Activated CD8-positive, alpha-beta memory T cell treated with anti-CD3 and anti-CD28 coated beads for 36 hours (primary cell): Measurements from ENCODE around the gene RHBDD3. TPM values are rescaled to one million over a fixed set of nuclear protein-coding genes. Genes with fewer than 3 reads are reported as not detected.

ENCODE experiments used
- CTCF ChIA-PET: fragments of 350-600 bp; sonication (Branson Sonifier 250); formaldehyde crosslinking; loops from one replicate; lab custom pipeline; 2021; ENCODE audit warnings: antibody characterized with exemption; lab: Charles Lee
- POLR2A ChIA-PET: fragments of 350-600 bp; sonication (Branson Sonifier 250); formaldehyde crosslinking; loops from one replicate; lab custom pipeline; 2021; ENCODE audit warnings: antibody characterized with exemption; lab: Charles Lee
- total RNA-seq, 2 experiments: library from RNA; stranded (reverse); gene quantifications; one replicate each; pipeline ENCODE4 v1.2.3, GENCODE V29; 2021

Gene RHBDD3
- total RNA-seq, 2 experiments from 2014 or later, result 39.6 to 40.0 TPM

DNA sequence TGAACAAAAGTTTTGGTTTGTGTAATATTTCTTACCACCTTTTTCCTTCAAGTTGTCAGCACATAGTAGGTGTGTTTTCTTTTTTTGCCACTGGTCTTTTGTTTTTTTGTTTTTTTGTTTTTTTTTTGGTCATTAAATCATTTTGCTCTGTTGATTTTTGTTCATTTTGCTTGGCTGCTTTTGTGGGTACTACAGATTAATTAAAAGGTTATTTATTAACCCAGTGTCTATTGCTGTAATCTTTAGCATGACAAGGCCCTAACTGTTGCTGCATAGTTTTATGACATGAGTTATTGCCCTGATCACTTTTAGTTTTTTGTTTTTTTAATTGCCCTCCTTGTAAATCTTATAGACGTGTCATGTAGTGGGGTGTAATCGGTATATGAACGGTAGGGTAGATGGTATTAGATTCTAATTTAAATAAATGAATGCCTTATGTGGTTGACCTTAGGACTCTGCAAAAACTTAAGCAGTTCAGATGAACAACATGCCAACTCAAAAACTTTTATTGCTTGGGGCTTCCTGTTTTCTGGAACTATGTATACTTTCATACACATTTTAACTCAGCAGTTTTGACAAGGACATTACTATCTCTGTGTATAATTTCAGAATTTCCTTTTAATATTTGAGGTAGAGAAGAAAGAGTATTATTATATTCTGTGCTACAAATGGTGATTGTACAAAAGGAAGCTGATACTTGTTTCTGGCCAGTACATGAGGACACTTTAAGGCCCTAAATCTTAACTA is 8.2 kb upstream of the RHBDD3 start:
- ChIA-PET CTCF (interaction anchor here (1.3 kb wide), 1 partner anchor 9 kb away, joined by 3 read pairs; the partner anchor contains the start of genes EWSR1 and RHBDD3), POLR2A (interaction anchor here (0.8 kb wide), 1 partner anchor 9 kb away, joined by 3 read pairs; no protein-coding TSS in a partner anchor)

GRCh38 chr22:29275167-29275566 is 7.4 kb upstream of the RHBDD3 start:
- POLR2A ChIA-PET, result no interaction called here
- CTCF ChIA-PET, result no interaction called here

GRCh38 chr22:29272624-29273023 is 4.8 kb upstream of the RHBDD3 start:
- ChIA-PET POLR2A (no interaction called here), CTCF (interaction anchor here (0.8 to 1.3 kb wide), 2 partner anchors 14 to 25 kb away, joined by 3 to 5 read pairs; no protein-coding TSS in a partner anchor)

DNA sequence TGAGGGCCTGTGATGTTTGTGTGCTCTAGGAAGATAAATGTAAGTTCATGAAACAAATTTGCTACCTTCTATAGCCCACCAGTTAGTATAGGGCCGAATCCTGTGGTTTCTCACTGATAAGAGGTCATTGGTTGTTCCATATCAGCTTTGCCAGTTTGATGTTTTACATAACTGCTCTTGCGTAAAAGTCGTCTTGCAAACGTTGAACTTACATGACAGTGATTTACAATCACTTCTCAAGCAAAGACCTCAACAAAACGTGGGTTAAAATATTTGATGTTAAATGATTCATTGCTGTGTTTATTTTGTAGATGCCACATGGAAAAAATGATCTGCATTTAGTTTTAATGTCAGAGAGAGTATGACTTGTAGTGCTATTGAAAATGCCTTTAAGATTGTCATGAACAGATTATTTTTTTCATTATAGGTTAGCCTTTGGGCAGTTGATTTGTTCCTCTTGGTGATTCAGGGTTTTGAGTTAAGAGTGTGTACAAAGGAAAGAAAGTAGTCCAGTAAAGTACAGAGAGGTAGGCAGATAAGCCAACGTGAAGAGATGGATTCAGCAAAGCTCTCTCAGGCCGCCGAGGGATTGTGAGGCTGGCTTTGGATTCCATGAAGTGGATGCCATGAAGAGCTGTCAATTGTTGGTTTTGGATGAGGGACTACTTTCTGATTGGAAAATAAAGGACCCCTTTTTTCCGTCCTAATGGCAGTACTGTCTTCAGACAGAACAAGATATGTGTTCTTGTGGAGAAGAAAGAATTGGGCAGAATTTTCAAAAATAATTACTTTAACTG is 2.9 kb upstream of the RHBDD3 start:
- POLR2A ChIA-PET, result interaction anchor here (0.9 to 1.5 kb wide), 2 partner anchors 12 to 33 kb away, joined by 3 read pairs; no protein-coding TSS in a partner anchor
- CTCF ChIA-PET, result interaction anchor here (0.6 to 0.9 kb wide), 3 partner anchors 23 to 231 kb away, joined by 3 to 4 read pairs (median 4); no protein-coding TSS in a partner anchor

GRCh38 chr22:29269731-29270474 is 2.1 kb upstream of the RHBDD3 start:
- ChIA-PET POLR2A (interaction anchor here (0.5 to 0.9 kb wide), 2 partner anchors 13 to 472 kb away, joined by 3 to 8 read pairs; no protein-coding TSS in a partner anchor), CTCF (interaction anchor here (0.6 to 0.9 kb wide), 2 partner anchors 24 to 107 kb away, joined by 3 to 4 read pairs; no protein-coding TSS in a partner anchor)

GRCh38 chr22:29269230-29269604 is 1.4 kb upstream of the RHBDD3 start:
- ChIA-PET POLR2A (no interaction called here), CTCF (no interaction called here)

- CTCF ChIA-PET, result interaction anchor here (0.5 kb wide), 1 partner anchor 464 kb away, joined by 6 read pairs; no protein-coding TSS in a partner anchor
- POLR2A ChIA-PET, result no interaction called here
Measured at GRCh38 chr22:29268511-29269229, 889 bp upstream of the RHBDD3 start.

DNA sequence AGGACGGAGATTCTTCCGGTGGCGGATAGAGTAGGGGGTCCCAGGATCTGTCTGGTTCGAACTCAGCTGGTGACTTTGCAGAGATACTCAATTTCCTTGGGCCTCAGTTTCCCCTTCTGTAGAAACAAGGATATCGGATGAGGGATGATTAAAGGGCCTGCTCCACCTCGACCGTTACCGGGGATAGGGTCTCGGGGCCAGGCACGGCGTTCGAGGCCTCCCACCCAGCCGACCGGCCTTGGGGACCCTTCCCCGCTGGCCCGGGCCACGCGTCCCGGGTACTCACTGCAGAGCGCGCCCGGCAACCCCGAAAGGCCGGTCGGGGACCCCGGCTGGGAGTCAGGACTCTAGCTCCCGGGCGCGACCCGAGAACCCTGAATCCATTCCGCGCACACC is 321 bp downstream of the RHBDD3 start:
- CTCF ChIA-PET, result interaction anchor here (0.8 to 1.3 kb wide), 2 partner anchors 9 to 45 kb away, joined by 3 read pairs; no protein-coding TSS in a partner anchor
- POLR2A ChIA-PET, result interaction anchor here (0.6 kb wide), 1 partner anchor 157 kb away, joined by 9 read pairs; no protein-coding TSS in a partner anchor

DNA sequence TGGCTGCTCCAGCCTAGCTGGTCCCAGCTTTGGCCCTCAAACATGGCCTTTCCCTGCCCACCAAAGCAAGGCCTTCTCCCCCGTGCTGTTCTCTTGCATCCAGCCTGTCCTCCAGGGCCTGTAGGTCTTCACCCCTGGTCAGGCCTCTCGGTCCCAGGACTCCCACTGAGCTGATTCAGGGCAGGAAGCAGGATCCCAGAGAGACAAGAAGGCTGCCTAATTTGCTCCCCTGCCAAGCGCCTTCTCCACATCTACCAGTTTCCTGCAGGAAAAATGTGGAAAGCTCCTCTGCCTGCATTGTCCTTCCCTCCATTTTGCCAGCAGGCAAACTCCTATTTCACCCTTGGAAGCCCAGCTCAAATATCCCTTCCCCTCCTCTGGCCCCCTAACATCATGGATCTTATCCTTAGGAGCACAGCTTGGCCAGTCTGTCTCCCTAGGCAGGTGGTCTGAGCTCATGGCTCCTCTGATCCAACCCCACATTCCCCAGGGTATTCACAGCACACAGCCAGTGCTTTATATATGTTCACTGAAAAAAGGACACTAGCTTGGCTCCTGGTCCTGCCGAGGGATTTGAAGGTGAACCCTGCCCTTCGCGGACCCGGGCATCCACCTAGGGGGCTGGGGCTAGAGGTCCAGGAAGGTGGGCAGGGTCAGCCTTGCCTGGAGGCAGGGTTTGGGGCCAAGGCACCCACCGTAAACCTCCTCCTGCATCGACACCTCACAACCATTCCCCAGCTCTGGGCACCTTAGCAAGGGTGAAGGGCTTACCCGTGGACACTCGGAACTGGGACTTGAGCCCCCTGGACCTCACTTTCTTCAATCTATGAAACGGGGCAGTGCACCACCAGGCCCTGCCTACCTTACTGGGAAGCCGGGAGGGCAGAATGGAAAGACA is 968 bp downstream of the RHBDD3 start:
- ChIA-PET CTCF (interaction anchor here (0.8 to 1.3 kb wide), 2 partner anchors 10 to 46 kb away, joined by 3 read pairs; no protein-coding TSS in a partner anchor), POLR2A (interaction anchor here (0.6 kb wide), 1 partner anchor 157 kb away, joined by 9 read pairs; no protein-coding TSS in a partner anchor)

DNA sequence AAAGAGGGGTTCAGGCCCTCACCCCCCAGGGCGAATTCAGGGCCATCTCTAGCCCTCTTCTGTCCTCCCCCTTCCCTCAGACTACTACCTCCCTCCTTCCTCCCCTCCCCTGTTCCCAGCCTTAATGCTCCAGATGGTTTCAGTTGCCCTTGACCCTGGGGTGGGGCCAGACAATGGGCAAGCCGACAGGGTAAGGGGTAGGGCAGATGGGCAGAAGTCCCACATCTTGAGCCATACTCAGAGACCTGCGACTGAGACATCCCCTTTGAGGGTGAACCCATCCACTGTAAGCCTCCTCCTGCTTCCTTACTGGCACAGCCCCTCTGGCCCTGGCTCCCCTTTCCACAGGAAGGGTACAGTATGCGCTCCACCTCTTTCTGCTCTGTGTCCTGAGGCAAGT is 1.9 kb downstream of the RHBDD3 start:
- ChIA-PET CTCF (no interaction called here), POLR2A (no interaction called here)

DNA sequence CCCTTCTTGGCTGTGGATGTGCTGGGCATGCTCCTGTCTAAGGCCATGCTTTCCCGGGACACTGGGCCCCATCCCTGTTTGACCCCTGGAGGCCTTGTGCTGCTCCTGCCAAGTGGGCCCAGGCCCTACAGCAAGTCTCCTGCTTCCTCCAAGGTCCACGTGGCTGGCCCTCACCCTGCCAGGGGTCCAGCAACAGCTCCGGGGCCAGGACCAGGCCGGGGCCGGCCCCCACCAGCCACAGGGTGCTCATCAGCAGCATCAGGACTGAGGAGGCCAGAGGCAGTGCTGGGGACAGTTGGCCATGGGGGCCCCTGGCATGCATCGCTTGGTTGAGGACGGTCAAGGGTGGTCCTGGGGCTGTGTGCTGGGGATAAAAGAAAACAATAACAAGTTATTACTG is 2.5 kb downstream of the RHBDD3 start:
- CTCF ChIA-PET, result no interaction called here
- POLR2A ChIA-PET, result no interaction called here

DNA sequence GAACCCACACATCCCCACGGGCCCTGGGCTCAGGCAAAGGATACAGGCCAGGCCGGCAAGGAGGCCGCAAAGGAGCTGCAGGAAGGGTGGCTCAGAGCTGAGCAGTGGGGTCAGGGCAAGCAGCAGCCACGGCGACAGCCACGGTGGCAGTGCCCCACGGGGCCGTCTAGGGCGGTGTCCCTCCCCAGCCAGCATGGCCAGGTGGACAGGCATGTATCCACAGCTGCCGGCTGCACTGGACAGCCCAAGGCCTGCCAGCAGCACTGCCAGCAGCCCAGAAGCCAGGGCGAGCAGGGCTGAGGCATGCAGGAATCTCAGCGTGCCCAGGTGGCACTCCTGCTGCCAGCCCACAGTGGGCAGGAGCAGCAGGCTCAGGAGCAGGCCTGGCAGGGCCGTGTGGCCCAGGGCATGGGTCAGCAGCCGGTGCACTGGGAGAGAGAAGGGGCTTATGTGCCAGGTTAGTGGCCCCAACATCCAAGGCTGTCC is 3.9 kb downstream of the RHBDD3 start:
- CTCF ChIA-PET, result no interaction called here
- POLR2A ChIA-PET, result no interaction called here

GRCh38 chr22:29260601-29261315 is 7.0 kb downstream of the RHBDD3 start:
- ChIA-PET POLR2A (no interaction called here), CTCF (no interaction called here)

GRCh38 chr22:29260031-29260560 is 7.7 kb downstream of the RHBDD3 start:
- ChIA-PET CTCF (no interaction called here), POLR2A (no interaction called here)

DNA sequence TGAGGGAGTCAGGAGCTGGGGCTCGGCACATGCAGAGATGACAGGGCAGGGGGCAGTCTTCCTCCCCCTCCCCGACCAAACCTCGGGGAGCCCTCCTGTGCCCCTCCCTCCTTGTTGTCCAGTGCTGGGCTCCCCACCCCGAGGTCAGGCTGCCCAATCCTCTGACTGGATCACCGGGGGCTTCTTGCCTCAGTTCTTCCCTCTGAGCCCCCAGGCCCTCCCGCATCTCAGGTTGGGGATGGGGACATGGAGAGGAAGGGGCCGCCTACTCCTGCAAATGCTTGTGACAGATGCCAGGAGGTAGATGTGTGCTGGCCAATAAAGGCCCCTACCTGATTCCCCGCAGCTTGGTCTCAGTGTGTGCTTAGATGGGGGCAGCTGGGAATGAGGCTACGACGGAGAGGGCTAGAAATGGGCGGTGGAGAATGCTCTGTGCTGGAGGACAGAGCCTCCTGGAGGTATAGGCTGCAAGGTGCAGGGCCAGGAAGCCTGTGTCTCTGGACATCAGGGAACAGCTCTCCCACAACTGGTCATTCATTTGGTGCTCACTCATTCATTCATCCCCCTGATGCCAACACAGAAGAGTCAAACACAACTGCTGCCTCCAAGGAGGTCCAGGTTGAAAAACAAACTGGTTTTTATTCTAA is 8.4 kb downstream of the RHBDD3 start:
- ChIA-PET POLR2A (no interaction called here), CTCF (interaction anchor here (1.2 kb wide), 1 partner anchor 14 kb away, joined by 4 read pairs; no protein-coding TSS in a partner anchor)
